B cell (primary cell): ENCODE measurements around the gene HEXB. TPM values are rescaled to one million over a fixed set of nuclear protein-coding genes. Genes with fewer than 3 reads are reported as not detected.

ENCODE experiments used
- ATAC-seq: fragments of 200-7000 bp; cut with Tn5 transposase; one replicate; pipeline ENCODE4 v1.10.0; 2021; ENCODE audit warnings: low read depth, mild to moderate bottlenecking, moderate number of reproducible peaks, moderate library complexity
- CTCF ChIA-PET: fragments of 350-600 bp; sonication (Branson Sonifier 250); formaldehyde crosslinking; loops from one replicate; lab custom pipeline; 2021; ENCODE audit warnings: antibody characterized with exemption, inconsistent platforms; lab: Charles Lee
- POLR2A ChIA-PET: fragments of 350-600 bp; sonication (Branson Sonifier 250); formaldehyde crosslinking; loops from one replicate; lab custom pipeline; 2021; ENCODE audit warnings: antibody characterized with exemption; lab: Charles Lee
- DNase-seq: peaks from one replicate; pipeline ENCODE4 v3.0.0; 2013
- H2AFZ ChIP-seq: 2 replicates; pipeline ENCODE4 v1.6.1; 2012; ENCODE audit warnings: mild to moderate bottlenecking, low read depth, low read length; ENCODE audit not compliant: insufficient read depth, poor library complexity, severe bottlenecking
- H3K27ac ChIP-seq, 2 donors: 1 replicate in 1 of 2; 2 replicates in 1 of 2; pipeline ENCODE4 v1.5.1; 2012 to 2013; ENCODE audit warnings: low read length in 2 of 2, mild to moderate bottlenecking in 2 of 2, moderate library complexity in 1 of 2
- H3K27me3 ChIP-seq, 4 experiments: fragments of 200-600 bp in 1 of 4; sonication (generic) in 1 of 4; replicated peaks in 1 of 4; 1 replicate in 2 of 4; 2 replicates in 2 of 4; pipeline versions ENCODE4 v1.6.1 to v1.7.0; 2013 to 2016; ENCODE audit warnings: low read length in 3 of 4, mild to moderate bottlenecking in 2 of 4, mixed read lengths in 1 of 4, moderate library complexity in 1 of 4; ENCODE audit not compliant: insufficient read depth in 4 of 4, control insufficient read depth in 3 of 4; ENCODE audit errors: control extremely low read depth in 1 of 4
- H3K36me3 ChIP-seq, 2 experiments: replicated peaks in 1 of 2; 1 replicate in 1 of 2; 2 replicates in 1 of 2; pipeline versions ENCODE4 v1.6.1 to v1.7.1; 2013; ENCODE audit warnings: low read length in 1 of 2; ENCODE audit not compliant: insufficient read depth in 2 of 2, control insufficient read depth in 1 of 2; ENCODE audit errors: control extremely low read depth in 1 of 2, extremely low read depth in 1 of 2
- H3K4me1 ChIP-seq, 2 donors: fragments of 200-600 bp in 1 of 2; sonication (generic) in 1 of 2; 1 replicate in 1 of 2; 2 replicates in 1 of 2; pipeline versions ENCODE4 v1.5.1 to v1.6.1; 2013 to 2017; ENCODE audit warnings: low read length in 2 of 2; ENCODE audit not compliant: control insufficient read depth in 2 of 2, insufficient read depth in 2 of 2
- H3K4me2 ChIP-seq: replicated peaks from 2 replicates; pipeline ENCODE3; 2012; ENCODE audit warnings: mild to moderate bottlenecking, low read depth, low read length; ENCODE audit not compliant: poor library complexity, severe bottlenecking
- H3K4me3 ChIP-seq, 5 experiments: fragments of 200-600 bp in 1 of 5; sonication (generic) in 1 of 5; 1 replicate in 3 of 5; 2 replicates in 2 of 5; pipeline versions ENCODE4 v1.5.1 to v1.7.0; 2011 to 2016; ENCODE audit warnings: low read length in 4 of 5, mild to moderate bottlenecking in 4 of 5, low read depth in 2 of 5, control low read depth in 1 of 5, moderate library complexity in 1 of 5; ENCODE audit not compliant: insufficient read depth in 1 of 5; ENCODE audit errors: control extremely low read depth in 1 of 5, extremely low read depth in 1 of 5
- H3K79me2 ChIP-seq: fragments of 200-600 bp; sonication (generic); one replicate; pipeline ENCODE4 v1.6.0; 2016; ENCODE audit warnings: low read length; ENCODE audit not compliant: control insufficient read depth, insufficient read depth
- H3K9ac ChIP-seq: fragments of 200-600 bp; sonication (generic); 2 replicates; pipeline ENCODE4 v1.6.1; 2017; ENCODE audit warnings: mild to moderate bottlenecking, low read length, moderate library complexity
- H3K9me3 ChIP-seq, 3 donors: one replicate each; pipeline versions ENCODE4 v1.6.1 to v1.7.1; 2013; ENCODE audit warnings: low read length in 2 of 3; ENCODE audit not compliant: control insufficient read depth in 2 of 3, insufficient read depth in 1 of 3; ENCODE audit errors: control extremely low read depth in 1 of 3
- H4K20me1 ChIP-seq: 2 replicates; pipeline ENCODE4 v1.6.0; 2012; ENCODE audit warnings: mild to moderate bottlenecking, low read length; ENCODE audit not compliant: insufficient read depth, control insufficient read depth, poor library complexity, severe bottlenecking
- H3K27ac Mint-ChIP-seq: one replicate; pipeline ENCODE4 v1.8.0; 2021; ENCODE audit warnings: mixed read lengths
- H3K27me3 Mint-ChIP-seq: one replicate; pipeline ENCODE4 v1.8.0; 2021; ENCODE audit warnings: mixed read lengths
- H3K4me1 Mint-ChIP-seq: one replicate; pipeline ENCODE4 v1.8.0; 2021; ENCODE audit warnings: mixed read lengths
- H3K4me3 Mint-ChIP-seq: one replicate; pipeline ENCODE4 v1.8.0; 2021; ENCODE audit warnings: mixed read lengths
- H3K9me3 Mint-ChIP-seq: one replicate; pipeline ENCODE4 v1.8.0; 2022; ENCODE audit warnings: mixed read lengths; ENCODE audit not compliant: insufficient read depth
- CTCF ChIP-seq: fragments of 200-600 bp; IDR thresholded peaks from one replicate; pipeline ENCODE4 v1.8.0; 2022; ENCODE audit warnings: antibody characterized with exemption, mild to moderate bottlenecking
- EZH2 ChIP-seq: IDR thresholded peaks from 2 replicates; pipeline ENCODE4 v1.6.1; 2012; ENCODE audit warnings: borderline replicate concordance, low read depth, mild to moderate bottlenecking, moderate library complexity, low read length; ENCODE audit not compliant: insufficient read depth, poor library complexity, severe bottlenecking
- WGBS: methylation state at CpG from one replicate; pipeline ENCODE4 v1.1.5; 2013; ENCODE audit warnings: missing lambda C conversion rate; ENCODE audit not compliant: insufficient coverage; 5-methylcytosine and 5-hydroxymethylcytosine counted together
- intact Hi-C: fragments of 100-400 bp; cut with micrococcal nuclease; formaldehyde crosslinking; loops from one replicate; pipeline ENCODE4 v1.10.0; 2022
- polyA plus RNA-seq: library from polyadenylated mRNA; depleted of rRNA; stranded (reverse); fragments of >200 nt; gene quantifications from 2 replicates; pipeline ENCODE4 v1.2.3, GENCODE V29; 2012
- total RNA-seq, 2 donors: library from RNA; stranded (reverse); fragments of 120-200 nt in 1 of 2; gene quantifications; 1 replicate in 1 of 2; 2 replicates in 1 of 2; pipeline versions ENCODE4 v1.2.3 to v1.2.4, GENCODE V29; 2013 to 2022

HEXB gene
- total and polyA plus RNA-seq, 2 donors (not counting 1 experiment from before 2014, with no cell fraction given): 23.6 to 47.1 TPM

- ChIA-PET CTCF (interaction anchor here (1.0 kb wide), 1 partner anchor 19 kb away, joined by 3 read pairs; no protein-coding TSS in a partner anchor), POLR2A (no interaction called here)
- TF ChIP-seq CTCF (no peak), EZH2 (no peak)
- Mint-ChIP-seq H3K9me3 (no peaks in the 10 kb centered on the region), H3K4me3 (no peak overlapping the region), H3K27me3 (peaks cover 29% of the 10 kb centered on the region), H3K27ac (no peak overlapping the region), H3K4me1 (no peaks in the 10 kb centered on the region)
- ATAC-seq (no peak), DNase-seq (no peak)
- peaks cover 0 to 5% (median 2%) of the 10 kb centered on the region in 4 experiments for H3K27me3 ChIP-seq
- H3K27ac ChIP-seq: no peak overlapping the region
- H3K9ac ChIP-seq: no peak overlapping the region
- H3K4me1 ChIP-seq: no peaks in the 10 kb centered on the region
- H3K79me2 ChIP-seq: no peaks in the 10 kb centered on the region
- no peaks in the 10 kb centered on the region for H4K20me1 ChIP-seq
- no peak overlapping the region for H3K4me2 ChIP-seq
- no peak overlapping the region for H2AFZ ChIP-seq
- H3K4me3 ChIP-seq: no peak overlapping the region
- intact Hi-C loops: no loop called here
- no peaks in the 10 kb centered on the region for H3K9me3 ChIP-seq
- H3K36me3 ChIP-seq: no peaks in the 10 kb centered on the region
Observed at GRCh38 chr5:74655716-74656115, 29.3 kb upstream of the HEXB start.

- intact Hi-C loops: no loop called here
- CTCF ChIA-PET: interaction anchor here (1.0 kb wide), 1 partner anchor 8 kb away, joined by 5 read pairs; no protein-coding TSS in a partner anchor
- no peaks in the 10 kb centered on the region for H3K4me1 Mint-ChIP-seq
Observed at GRCh38 chr5:74657165-74657564, 27.9 kb upstream of the HEXB start.

More at GRCh38 chr5:74657165-74657564, 27.9 kb upstream of the HEXB start:
- no peaks in the 10 kb centered on the region for H3K9me3 Mint-ChIP-seq
- no peaks in the 10 kb centered on the region for H4K20me1 ChIP-seq
- H3K9me3 ChIP-seq: no peaks in the 10 kb centered on the region
- DNase-seq: no peak
- H3K9ac ChIP-seq: no peak overlapping the region
- POLR2A ChIA-PET: no interaction called here
- peaks cover 21% of the 10 kb centered on the region for H3K27me3 Mint-ChIP-seq
- H3K36me3 ChIP-seq: no peaks in the 10 kb centered on the region
- no peak overlapping the region for H3K27ac ChIP-seq
- no peak for TF ChIP-seq CTCF
- TF ChIP-seq EZH2: no peak
- ATAC-seq: no peak
- WGBS: 71% methylated on average over 1 of the region's 2 CpGs
- H3K79me2 ChIP-seq: no peaks in the 10 kb centered on the region
- H3K27ac Mint-ChIP-seq: no peak overlapping the region
- no peaks in the 10 kb centered on the region for H3K4me1 ChIP-seq
- H3K4me3 ChIP-seq: no peak overlapping the region
- H2AFZ ChIP-seq: no peak overlapping the region
- H3K4me2 ChIP-seq: no peak overlapping the region
- H3K27me3 ChIP-seq: peaks cover 0 to 7% (median 2%) of the 10 kb centered on the region in 4 experiments
- H3K4me3 Mint-ChIP-seq: no peak overlapping the region
